HCT116 (cell line): ENCODE data around the gene CEACAM1. TPM values are rescaled to one million over a fixed set of nuclear protein-coding genes. Genes with fewer than 3 reads are reported as not detected.

Experiments
- ATAC-seq: fragments of 200-7000 bp; cut with Tn5 transposase; 2 replicates; pipeline ENCODE4 v1.9.1; 2020; ENCODE audit warnings: mild to moderate bottlenecking, moderate library complexity
- BruUV-seq: library from RNA; stranded (reverse); fragments of 400-500 nt; replicated peaks from 2 replicates; lab custom pipeline; 2021; lab: Mats Ljungman, UMichigan
- CTCF ChIA-PET: fragments of 300-600 bp; sonication (Branson Sonifier 250); formaldehyde crosslinking; loops from one replicate; lab custom pipeline; 2021; ENCODE audit warnings: antibody characterized with exemption; lab: Charles Lee
- POLR2A ChIA-PET: fragments of 300-600, 350-600 bp; sonication (Branson Sonifier 250); formaldehyde crosslinking; loops from one replicate; lab custom pipeline; 2021; ENCODE audit warnings: antibody characterized with exemption; lab: Charles Lee
- RAD21 ChIA-PET, 2 experiments: fragments of 300-600 bp; sonication (Branson Sonifier 250); formaldehyde crosslinking; loops; one replicate each; lab custom pipeline; 2023; ENCODE audit warnings: low total read pairs in 2 of 2; ENCODE audit not compliant: uncharacterized antibody in 2 of 2, unreplicated experiment in 2 of 2, low non-redundant PET in 1 of 2; lab: Charles Lee
- DNase-seq: peaks from one replicate; pipeline ENCODE4 v3.0.0-alpha.2; 2010; ENCODE audit warnings: low read depth, low spot score
- H2AFZ ChIP-seq: fragments of 200-600 bp; shearing (Covaris generic), sonication (generic); 2 replicates; pipeline ENCODE4 v1.6.1; 2017; ENCODE audit warnings: low read depth, mixed run types, mixed read lengths, antibody characterized with exemption, low read length; ENCODE audit not compliant: poor library complexity, severe bottlenecking
- H3K27ac ChIP-seq: 2 replicates; pipeline ENCODE4 v1.5.1; 2012; ENCODE audit warnings: low read depth, low read length
- H3K27me3 ChIP-seq: fragments of 200-600 bp; sonication (generic); 2 replicates; pipeline ENCODE4 v1.6.1; 2016; ENCODE audit warnings: mixed run types, low read length, mixed read lengths; ENCODE audit not compliant: insufficient read depth
- H3K36me3 ChIP-seq, 2 experiments: fragments of 200-500 bp in 1 of 2; fragments of 200-600 bp in 1 of 2; sonication (Bioruptor generic) in 1 of 2; sonication (generic) in 1 of 2; 2 replicates each; pipeline versions ENCODE4 v1.5.1 to v1.6.1; 2014 to 2016; ENCODE audit warnings: low read length in 2 of 2, inconsistent platforms in 1 of 2, mixed read lengths in 1 of 2, mixed run types in 1 of 2; ENCODE audit not compliant: insufficient read depth in 2 of 2, control insufficient read depth in 1 of 2
- H3K4me1 ChIP-seq, 2 experiments: fragments of 200-600 bp in 1 of 2; sonication (generic) in 1 of 2; 2 replicates each; pipeline versions ENCODE4 v1.5.1 to v1.6.1; 2012 to 2017; ENCODE audit warnings: low read length in 2 of 2, inconsistent platforms in 1 of 2, mild to moderate bottlenecking in 1 of 2, mixed read lengths in 1 of 2, mixed run types in 1 of 2, moderate library complexity in 1 of 2; ENCODE audit not compliant: insufficient read depth in 2 of 2, control insufficient read depth in 1 of 2
- H3K4me2 ChIP-seq: fragments of 200-600 bp; sonication (generic); 2 replicates; pipeline ENCODE4 v1.6.1; 2017; ENCODE audit warnings: mixed run types, low read length, mixed read lengths
- H3K4me3 ChIP-seq, 2 experiments: fragments of 200-600 bp in 1 of 2; sonication (generic) in 1 of 2; replicated peaks in 1 of 2; 2 replicates each; pipeline ENCODE4 v1.5.1; 2011 to 2016; ENCODE audit warnings: low read length in 2 of 2, control low read depth in 1 of 2, low read depth in 1 of 2, mild to moderate bottlenecking in 1 of 2, mixed read lengths in 1 of 2, mixed run types in 1 of 2
- H3K79me2 ChIP-seq: fragments of 200-600 bp; sonication (generic); 2 replicates; pipeline ENCODE4 v1.6.1; 2017; ENCODE audit warnings: mild to moderate bottlenecking, mixed run types, low read length, moderate library complexity, mixed read lengths; ENCODE audit not compliant: insufficient read depth
- H3K9ac ChIP-seq: fragments of 200-600 bp; sonication (generic); 2 replicates; pipeline ENCODE4 v1.6.1; 2016; ENCODE audit warnings: low read length, mixed read lengths
- H3K9me2 ChIP-seq: fragments of 200-600 bp; sonication (generic), shearing (Covaris generic); 2 replicates; pipeline ENCODE4 v1.6.1; 2017; ENCODE audit warnings: mixed run types, mild to moderate bottlenecking, moderate library complexity; ENCODE audit not compliant: insufficient read depth
- H3K9me3 ChIP-seq, 2 experiments: fragments of 200-500 bp in 1 of 2; fragments of 200-600 bp in 1 of 2; sonication (Bioruptor generic) in 1 of 2; sonication (generic) in 1 of 2; 2 replicates each; pipeline ENCODE4 v1.6.1; 2014 to 2017; ENCODE audit warnings: low read length in 2 of 2, mixed read lengths in 2 of 2, inconsistent platforms in 1 of 2, low read depth in 1 of 2, mild to moderate bottlenecking in 1 of 2, mixed run types in 1 of 2, moderate library complexity in 1 of 2; ENCODE audit not compliant: control insufficient read depth in 1 of 2, insufficient read depth in 1 of 2
- H4K20me1 ChIP-seq: fragments of 200-600 bp; sonication (generic), shearing (Covaris generic); 2 replicates; pipeline ENCODE4 v1.6.1; 2017; ENCODE audit warnings: mixed run types, mild to moderate bottlenecking, moderate library complexity; ENCODE audit not compliant: insufficient read depth
- CBX3 ChIP-seq: IDR thresholded peaks from 2 replicates; pipeline ENCODE4 v1.6.1; 2012; ENCODE audit warnings: low read depth
- EGR1 ChIP-seq: IDR thresholded peaks from 2 replicates; pipeline ENCODE4 v1.6.1; 2012; ENCODE audit warnings: low read depth
- ELF1 ChIP-seq: IDR thresholded peaks from 2 replicates; pipeline ENCODE4 v1.6.1; 2012; ENCODE audit warnings: low read depth, borderline replicate concordance
- EZH2 ChIP-seq: fragments of 200-600 bp; sonication (generic); IDR thresholded peaks from 2 replicates; pipeline ENCODE4 v1.6.1; 2017; ENCODE audit warnings: antibody characterized with exemption, mixed run types
- EZH2phosphoT487 ChIP-seq: fragments of 200-600 bp; IDR thresholded peaks from 2 replicates; pipeline ENCODE4 v1.6.1; 2018; ENCODE audit warnings: antibody characterized with exemption, borderline replicate concordance
- JUND ChIP-seq: IDR thresholded peaks from 2 replicates; pipeline ENCODE4 v1.6.1; 2012
- POLR2AphosphoS5 ChIP-seq: IDR thresholded peaks from 2 replicates; pipeline ENCODE4 v1.6.1; 2011; ENCODE audit warnings: mild to moderate bottlenecking, low read depth, low read length, moderate library complexity
- RAD21 ChIP-seq: IDR thresholded peaks from 2 replicates; pipeline ENCODE4 v1.6.1; 2012; ENCODE audit warnings: low read depth, mild to moderate bottlenecking
- SIN3A ChIP-seq: IDR thresholded peaks from 2 replicates; pipeline ENCODE4 v1.6.1; 2012; ENCODE audit warnings: low read depth
- SP1 ChIP-seq: IDR thresholded peaks from 2 replicates; pipeline ENCODE4 v1.6.1; 2012; ENCODE audit warnings: low read depth
- SRF ChIP-seq: IDR thresholded peaks from 2 replicates; pipeline ENCODE4 v1.6.1; 2012; ENCODE audit warnings: low read depth
- TCF7L2 ChIP-seq: IDR thresholded peaks from 2 replicates; pipeline ENCODE4 v1.7.0; 2011; ENCODE audit warnings: borderline replicate concordance, inconsistent platforms; ENCODE audit not compliant: insufficient read depth, insufficient read length; ENCODE audit errors: extremely low read depth
- ZFX ChIP-seq: fragments of 450-650 bp; IDR thresholded peaks from 2 replicates; pipeline ENCODE4 v1.6.1; 2017
- ZNF274 ChIP-seq: fragments of 200-500 bp; sonication (Bioruptor generic); IDR thresholded peaks from 2 replicates; pipeline ENCODE4 v1.6.1; 2014; ENCODE audit warnings: mild to moderate bottlenecking, low read depth, low read length, inconsistent platforms
- intact Hi-C: fragments of 100-400 bp; cut with micrococcal nuclease; formaldehyde crosslinking; loops from 2 replicates; pipeline ENCODE4 v1.10.0; 2022
- total RNA-seq: library from RNA; stranded (reverse); gene quantifications from one replicate; pipeline ENCODE4 v1.2.1, GENCODE V29; 2021; ENCODE audit not compliant: unreplicated experiment
- TF ChIP-seq, protein P1 (sequence below), 3 experiments: fragments of 200-600 bp in 1 of 3; sonication (generic) in 1 of 3; IDR thresholded peaks in 2 of 3; conservative IDR thresholded peaks in 1 of 3; 2 replicates each; pipeline ENCODE4 v1.5.1; 2012 to 2017; ENCODE audit warnings: low read depth in 2 of 3, low read length in 2 of 3, antibody characterized with exemption in 1 of 3, borderline replicate concordance in 1 of 3, control low read depth in 1 of 3, mild to moderate bottlenecking in 1 of 3, mixed read lengths in 1 of 3, mixed run types in 1 of 3, moderate library complexity in 1 of 3; ENCODE audit not compliant: insufficient read depth in 1 of 3
- TF ChIP-seq, protein P2 (sequence below): IDR thresholded peaks from 2 replicates; pipeline ENCODE4 v1.6.1; 2012
- TF ChIP-seq, protein P3 (sequence below): IDR thresholded peaks from 2 replicates; pipeline ENCODE4 v1.6.1; 2011; ENCODE audit warnings: mild to moderate bottlenecking, low read length, moderate library complexity; ENCODE audit not compliant: insufficient replicate concordance; ENCODE audit errors: extremely low read depth
- TF ChIP-seq, protein P4 (sequence below): IDR thresholded peaks from 2 replicates; pipeline ENCODE4 v1.6.1; 2012

CEACAM1 gene
- total RNA-seq, 1 experiment from 2014 or later, result 1.2 TPM

DNA sequence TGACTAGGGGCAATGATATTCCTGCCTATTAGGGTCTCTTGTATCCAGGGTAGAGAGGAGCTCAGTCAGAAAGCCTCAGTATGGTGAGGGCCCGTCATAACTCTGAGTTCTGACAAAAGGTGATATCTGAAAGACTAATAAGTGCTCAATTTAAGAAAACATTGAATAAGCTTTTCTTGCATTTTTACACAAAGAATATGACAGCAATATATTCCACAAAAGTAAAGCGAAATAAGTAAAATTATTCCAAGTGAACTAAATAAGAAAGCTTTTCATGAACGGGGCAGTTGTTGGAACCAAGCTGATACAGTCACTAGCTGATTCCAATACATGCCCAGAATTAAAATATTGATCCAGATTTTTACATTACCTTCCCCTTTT lies 40.5 kb downstream of the CEACAM1 start:
- Histone ChIP-seq H3K36me3 (no peaks in the 10 kb centered on the region), H3K4me2 (no peak overlapping the region), H3K4me1 (peaks cover 3 to 10% of the 10 kb centered on the region in 2 experiments; a peak in 2 of 4 replicates), H2AFZ (no peak overlapping the region), H3K9ac (no peak overlapping the region), H4K20me1 (no peaks in the 10 kb centered on the region), H3K9me3 (no peaks in the 10 kb centered on the region), H3K4me3 (no peak overlapping the region), H3K27me3 (no peaks in the 10 kb centered on the region), H3K9me2 (no peaks in the 10 kb centered on the region), H3K27ac (no peak overlapping the region), H3K79me2 (no peaks in the 10 kb centered on the region)
- DNase-seq, result no peak
- ChIA-PET POLR2A (no interaction called here), CTCF (no interaction called here), RAD21 (no interaction called here)
- no peak for ATAC-seq
- intact Hi-C loops, result loop anchor here (2.0 kb wide), 1 partner anchor 41 kb away; the partner anchor contains the start of gene CEACAM1
- TF ChIP-seq EGR1 (no peak), CBX3 (no peak), EZH2phosphoT487 (no peak), POLR2AphosphoS5 (no peak), ZFX (no peak), EZH2 (no peak), TCF7L2 (no peak), SIN3A (no peak), SRF (no peak), SP1 (no peak), ZNF274 (no peak), ELF1 (no peak), JUND (no peak), RAD21 (no peak)
- TF ChIP-seq, protein P1, sequence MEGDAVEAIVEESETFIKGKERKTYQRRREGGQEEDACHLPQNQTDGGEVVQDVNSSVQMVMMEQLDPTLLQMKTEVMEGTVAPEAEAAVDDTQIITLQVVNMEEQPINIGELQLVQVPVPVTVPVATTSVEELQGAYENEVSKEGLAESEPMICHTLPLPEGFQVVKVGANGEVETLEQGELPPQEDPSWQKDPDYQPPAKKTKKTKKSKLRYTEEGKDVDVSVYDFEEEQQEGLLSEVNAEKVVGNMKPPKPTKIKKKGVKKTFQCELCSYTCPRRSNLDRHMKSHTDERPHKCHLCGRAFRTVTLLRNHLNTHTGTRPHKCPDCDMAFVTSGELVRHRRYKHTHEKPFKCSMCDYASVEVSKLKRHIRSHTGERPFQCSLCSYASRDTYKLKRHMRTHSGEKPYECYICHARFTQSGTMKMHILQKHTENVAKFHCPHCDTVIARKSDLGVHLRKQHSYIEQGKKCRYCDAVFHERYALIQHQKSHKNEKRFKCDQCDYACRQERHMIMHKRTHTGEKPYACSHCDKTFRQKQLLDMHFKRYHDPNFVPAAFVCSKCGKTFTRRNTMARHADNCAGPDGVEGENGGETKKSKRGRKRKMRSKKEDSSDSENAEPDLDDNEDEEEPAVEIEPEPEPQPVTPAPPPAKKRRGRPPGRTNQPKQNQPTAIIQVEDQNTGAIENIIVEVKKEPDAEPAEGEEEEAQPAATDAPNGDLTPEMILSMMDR (IDR thresholded peaks at IDR 0.05 in 2 of 3, conservative IDR thresholded peaks at IDR 0.05 in 1 of 3; ENCODE audit: borderline replicate concordance in 1 of 3, insufficient read depth in 1 of 3, low read depth in 2 of 3, low read length in 2 of 3), result no peak
- TF ChIP-seq, protein P2, sequence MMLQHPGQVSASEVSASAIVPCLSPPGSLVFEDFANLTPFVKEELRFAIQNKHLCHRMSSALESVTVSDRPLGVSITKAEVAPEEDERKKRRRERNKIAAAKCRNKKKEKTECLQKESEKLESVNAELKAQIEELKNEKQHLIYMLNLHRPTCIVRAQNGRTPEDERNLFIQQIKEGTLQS, result no peak
- TF ChIP-seq, protein P3, sequence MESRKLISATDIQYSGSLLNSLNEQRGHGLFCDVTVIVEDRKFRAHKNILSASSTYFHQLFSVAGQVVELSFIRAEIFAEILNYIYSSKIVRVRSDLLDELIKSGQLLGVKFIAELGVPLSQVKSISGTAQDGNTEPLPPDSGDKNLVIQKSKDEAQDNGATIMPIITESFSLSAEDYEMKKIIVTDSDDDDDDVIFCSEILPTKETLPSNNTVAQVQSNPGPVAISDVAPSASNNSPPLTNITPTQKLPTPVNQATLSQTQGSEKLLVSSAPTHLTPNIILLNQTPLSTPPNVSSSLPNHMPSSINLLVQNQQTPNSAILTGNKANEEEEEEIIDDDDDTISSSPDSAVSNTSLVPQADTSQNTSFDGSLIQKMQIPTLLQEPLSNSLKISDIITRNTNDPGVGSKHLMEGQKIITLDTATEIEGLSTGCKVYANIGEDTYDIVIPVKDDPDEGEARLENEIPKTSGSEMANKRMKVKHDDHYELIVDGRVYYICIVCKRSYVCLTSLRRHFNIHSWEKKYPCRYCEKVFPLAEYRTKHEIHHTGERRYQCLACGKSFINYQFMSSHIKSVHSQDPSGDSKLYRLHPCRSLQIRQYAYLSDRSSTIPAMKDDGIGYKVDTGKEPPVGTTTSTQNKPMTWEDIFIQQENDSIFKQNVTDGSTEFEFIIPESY, result no peak
- TF ChIP-seq, protein P4, sequence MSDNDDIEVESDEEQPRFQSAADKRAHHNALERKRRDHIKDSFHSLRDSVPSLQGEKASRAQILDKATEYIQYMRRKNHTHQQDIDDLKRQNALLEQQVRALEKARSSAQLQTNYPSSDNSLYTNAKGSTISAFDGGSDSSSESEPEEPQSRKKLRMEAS, result no peak
- no TSS peak for BruUV-seq
